ENCODE measurements around the gene INAFM1.

Gene INAFM1

DNA sequence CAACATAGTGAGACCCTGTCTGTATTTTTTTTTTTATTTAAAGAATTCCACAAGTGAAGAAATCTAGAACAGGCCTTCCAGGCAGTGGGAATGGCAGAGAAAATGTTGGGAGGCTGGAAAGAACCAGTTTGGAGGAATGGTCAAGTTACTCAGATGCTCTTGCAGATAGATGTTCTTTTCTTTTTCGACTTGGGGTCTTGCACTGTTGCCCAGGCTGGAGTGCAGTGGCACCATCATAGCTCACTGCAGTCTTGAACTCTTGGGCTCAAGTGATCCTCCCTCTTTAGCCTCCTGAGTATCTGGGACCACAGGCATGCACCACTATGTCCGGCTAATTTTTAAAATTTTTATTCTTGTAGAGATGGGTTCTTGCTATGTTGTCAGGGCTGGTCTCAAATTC lies 35.6 kb downstream of the INAFM1 start:
- no peak for DNase-seq (ENCODE audit: low read depth)

DNA sequence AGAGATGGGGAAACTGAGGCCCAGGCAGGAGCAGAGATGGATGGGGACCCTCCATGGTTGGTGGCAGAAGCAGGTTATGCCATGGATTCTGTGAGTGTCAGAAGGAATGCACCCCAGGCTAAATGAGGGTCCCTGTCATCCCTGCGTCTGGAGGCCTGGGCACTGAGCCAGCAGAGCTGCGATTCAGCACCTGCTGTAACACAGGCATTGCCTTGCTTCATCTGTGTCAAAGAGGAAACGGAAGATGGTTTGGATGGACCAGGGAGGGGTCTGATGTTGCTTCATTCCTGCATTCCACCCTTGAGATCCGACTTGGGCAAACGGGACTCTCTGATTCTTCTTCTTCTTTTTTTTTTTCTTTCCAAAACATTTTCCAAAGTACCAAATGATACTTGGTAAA lies 36.1 kb downstream of the INAFM1 start:
- no peak for DNase-seq (ENCODE audit: low read depth)

DNA sequence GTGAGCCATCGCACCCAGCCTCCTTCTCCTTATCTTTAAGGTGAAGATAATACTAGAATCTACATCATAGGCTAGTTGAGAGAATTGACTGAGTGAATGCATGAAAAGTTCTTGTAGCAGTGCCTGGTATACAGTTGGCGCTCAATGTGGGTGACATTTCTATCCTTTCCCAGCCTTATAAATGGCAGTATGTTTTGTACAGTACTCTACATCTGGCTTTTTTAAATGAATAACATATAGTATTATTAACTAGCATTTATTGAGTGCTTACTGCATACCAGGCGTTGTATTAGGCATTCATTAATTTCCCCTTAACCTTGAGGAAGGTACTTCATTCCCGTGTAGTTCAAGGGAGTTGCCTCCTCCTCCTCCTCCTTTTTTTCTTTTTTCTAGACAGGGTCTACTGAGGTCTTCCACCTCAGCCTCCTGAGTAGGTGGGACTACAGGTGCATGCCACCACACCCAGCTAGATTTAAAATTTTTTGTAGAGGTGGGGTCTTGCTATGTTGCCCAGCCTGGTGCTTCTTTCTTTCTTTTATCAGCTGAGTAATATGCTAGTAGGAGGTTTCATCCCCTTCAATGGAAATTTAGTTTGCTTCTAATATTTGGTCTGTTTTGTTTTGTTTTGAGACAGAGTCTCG lies 37.8 kb downstream of the INAFM1 start:
- no peak for DNase-seq (ENCODE audit: low read depth)

DNA sequence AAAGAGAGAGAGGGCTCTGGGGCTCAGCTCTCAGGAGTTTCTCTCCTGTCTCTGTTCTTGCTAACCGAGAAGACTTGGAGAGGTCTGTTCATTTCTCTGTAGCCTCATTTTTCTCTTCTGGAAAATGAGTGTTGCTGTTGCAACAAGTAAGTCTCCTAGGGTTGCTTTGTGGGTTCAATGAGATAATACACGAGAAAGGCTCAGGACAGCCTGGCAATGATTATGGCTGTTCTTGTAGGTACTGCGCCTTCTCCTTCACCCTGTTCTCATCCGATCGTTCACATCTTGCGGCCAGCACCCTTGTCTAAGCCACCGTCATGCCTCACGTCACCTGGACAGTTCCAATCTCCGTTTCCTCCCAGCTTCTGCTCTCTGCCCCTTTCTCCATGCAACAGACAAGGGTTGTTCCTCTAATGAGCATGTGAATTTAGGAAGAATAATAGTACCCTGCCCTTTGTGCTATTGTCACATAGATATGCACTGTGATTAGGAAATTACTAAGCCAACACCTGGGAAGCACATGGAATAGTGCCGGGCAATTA lies 39.1 kb downstream of the INAFM1 start:
- no peak for DNase-seq (ENCODE audit: low read depth)

DNA sequence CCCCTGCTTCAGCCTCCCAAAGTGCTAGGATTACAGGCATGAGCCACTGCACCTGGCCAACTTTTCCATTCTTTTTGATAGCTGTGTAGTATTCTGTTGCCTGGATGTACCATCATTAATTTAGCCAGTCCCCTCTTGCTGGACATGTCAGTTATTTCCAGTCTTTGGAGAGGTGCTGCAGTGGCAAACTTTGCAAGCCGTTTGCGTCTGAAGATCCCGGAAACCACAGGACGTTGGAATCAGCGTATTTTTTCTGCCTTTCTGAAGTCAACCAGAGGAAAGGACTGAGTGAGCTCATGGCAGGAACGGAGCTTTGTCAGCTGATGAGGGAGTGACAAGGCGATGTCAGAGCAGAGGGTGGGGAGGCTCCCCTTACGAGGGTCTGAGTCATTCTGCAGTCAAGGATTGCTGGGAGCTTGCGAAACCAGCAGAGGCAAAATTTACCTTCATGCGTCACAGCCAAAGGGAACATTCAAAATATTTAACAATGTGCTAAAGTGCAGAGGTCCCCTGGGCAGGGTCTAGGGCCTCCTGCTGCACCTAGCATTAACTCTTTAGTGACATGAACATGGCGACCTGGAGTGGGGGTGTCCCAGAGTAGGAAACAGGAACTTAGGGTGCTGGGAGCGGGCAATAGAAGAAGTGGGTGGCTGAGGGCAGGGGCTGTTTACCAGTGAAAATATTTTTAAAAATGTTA lies 40.6 kb downstream of the INAFM1 start:
- DNase-seq (ENCODE audit: low read depth): no peak

DNA sequence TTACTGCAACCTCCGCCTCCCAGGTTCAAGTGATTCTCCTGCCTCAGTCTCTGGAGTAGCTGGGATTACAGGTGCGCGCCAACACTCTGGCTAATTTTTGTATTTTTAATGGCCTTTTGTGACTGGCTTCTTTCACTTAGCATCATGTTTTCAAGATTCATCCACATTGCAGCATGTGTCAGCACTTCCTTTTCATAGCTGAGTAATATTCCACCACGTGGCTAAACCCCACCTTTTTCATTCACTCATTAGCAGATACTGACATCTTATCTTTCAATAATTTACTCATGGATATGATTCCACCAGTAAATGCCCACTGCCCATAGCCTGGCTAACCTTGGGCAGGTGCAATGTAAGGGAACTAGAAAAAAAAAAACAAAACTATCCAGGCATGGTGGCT lies 41.8 kb downstream of the INAFM1 start:
- DNase-seq (ENCODE audit: low read depth): no peak

DNA sequence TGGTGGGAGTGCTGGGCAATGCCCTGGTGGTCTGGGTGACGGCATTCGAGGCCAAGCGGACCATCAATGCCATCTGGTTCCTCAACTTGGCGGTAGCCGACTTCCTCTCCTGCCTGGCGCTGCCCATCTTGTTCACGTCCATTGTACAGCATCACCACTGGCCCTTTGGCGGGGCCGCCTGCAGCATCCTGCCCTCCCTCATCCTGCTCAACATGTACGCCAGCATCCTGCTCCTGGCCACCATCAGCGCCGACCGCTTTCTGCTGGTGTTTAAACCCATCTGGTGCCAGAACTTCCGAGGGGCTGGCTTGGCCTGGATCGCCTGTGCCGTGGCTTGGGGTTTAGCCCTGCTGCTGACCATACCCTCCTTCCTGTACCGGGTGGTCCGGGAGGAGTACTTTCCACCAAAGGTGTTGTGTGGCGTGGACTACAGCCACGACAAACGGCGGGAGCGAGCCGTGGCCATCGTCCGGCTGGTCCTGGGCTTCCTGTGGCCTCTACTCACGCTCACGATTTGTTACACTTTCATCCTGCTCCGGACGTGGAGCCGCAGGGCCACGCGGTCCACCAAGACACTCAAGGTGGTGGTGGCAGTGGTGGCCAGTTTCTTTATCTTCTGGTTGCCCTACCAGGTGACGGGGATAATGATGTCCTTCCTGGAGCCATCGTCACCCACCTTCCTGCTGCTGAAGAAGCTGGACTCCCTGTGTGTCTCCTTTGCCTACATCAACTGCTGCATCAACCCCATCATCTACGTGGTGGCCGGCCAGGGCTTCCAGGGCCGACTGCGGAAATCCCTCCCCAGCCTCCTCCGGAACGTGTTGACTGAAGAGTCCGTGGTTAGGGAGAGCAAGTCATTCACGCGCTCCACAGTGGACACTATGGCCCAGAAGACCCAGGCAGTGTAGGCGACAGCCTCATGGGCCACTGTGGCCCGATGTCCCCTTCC lies 45.5 kb downstream of the INAFM1 start:
- no peak for DNase-seq (ENCODE audit: low read depth)

DNA sequence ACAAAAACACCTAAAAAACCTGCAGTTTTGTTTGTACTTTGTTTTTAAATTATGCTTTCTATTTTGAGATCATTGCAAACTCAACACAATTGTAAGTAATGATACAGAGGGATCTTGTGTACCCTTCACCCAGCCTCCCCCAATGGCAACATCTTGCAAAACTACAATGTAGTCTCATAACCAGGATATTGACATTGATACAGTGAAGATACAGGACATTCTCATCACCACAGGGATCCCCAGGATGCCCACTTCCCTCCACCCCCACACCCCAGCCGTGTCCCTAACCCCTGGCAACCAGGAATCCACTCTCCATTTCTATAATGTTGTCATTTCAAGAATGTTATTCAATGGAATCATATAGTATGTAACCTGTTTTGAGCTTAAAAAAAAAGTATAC lies 46.9 kb downstream of the INAFM1 start:
- no peak for DNase-seq (ENCODE audit: low read depth)

DNA sequence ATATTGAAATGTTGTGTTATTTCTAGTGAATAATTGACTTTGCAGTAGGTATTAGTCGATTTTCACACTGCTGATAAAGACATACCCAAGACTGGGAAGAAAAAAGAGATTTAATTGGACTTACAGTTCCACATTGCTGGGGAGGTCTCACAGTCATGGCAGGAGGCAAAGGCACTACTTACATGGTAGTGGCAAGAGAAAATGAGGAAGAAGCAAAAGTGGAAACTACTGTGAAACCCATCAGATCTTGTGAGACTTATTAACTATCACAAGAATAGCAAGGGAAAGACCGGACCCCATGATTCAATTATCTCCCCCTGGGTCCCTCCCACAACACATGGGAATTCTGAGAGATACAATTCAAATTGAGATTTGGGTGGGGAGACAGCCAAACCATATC lies 47.4 kb downstream of the INAFM1 start:
- DNase-seq (ENCODE audit: low read depth): no peak

DNA sequence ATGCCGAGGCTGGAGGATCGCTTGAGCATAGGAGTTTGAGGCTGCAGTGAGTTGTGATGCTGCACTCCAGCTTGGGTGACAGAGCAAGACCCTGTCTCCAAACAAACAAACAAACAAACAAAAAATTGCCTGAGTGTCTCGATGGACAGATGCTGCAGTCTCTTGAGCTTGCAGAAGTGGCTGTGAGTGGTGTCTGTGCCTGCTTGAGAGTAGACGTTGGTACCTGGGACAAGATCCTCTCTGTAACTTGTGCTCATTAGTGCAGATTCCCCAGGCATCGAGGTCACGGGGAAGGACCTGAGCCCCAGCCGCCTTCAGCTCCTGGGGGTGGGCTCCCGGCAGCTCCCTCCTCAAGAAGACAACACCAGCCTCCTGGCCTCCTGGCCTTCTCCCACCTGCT lies 48.7 kb downstream of the INAFM1 start:
- DNase-seq (ENCODE audit: low read depth): no peak

DNA sequence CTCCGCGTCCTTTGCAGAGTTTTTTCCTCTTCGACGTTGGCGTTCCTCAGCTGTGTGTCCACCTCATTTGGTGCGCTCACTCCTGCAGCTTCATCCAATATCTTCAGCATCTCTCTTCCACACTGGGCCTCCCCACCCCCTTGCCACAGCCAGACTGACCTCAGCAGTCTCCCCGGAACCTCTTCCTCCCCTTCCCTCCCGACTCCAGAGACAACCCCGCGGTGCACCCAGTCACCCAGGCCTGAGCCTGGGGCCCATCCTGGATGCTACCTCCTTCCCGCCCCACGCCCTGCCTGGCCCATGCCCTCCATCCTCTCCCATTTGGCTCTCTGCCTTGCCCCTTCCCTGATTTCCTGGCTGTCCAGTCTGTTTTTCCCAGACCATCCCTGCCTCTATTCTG lies 49.2 kb downstream of the INAFM1 start:
- DNase-seq (ENCODE audit: low read depth): no peak

DNA sequence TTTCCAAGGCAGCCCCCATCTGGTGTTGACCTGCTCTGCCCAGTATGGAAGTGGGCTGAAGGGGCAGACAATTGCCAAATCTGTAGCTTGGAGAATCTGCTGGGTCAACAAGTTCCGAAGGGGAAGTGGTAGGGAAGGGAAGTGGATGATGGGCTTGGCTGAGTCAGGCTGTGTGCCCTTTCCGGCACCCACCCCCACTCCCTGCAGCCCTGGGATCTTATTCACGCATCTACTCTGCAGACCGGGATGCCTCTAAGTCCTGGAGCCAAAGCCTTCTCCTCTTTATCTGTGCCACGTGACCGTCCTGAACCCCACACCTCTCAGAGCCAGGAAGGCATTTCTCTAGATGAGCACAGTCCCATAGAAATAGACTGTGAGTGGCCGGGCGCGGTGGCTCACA lies 49.8 kb downstream of the INAFM1 start:
- DNase-seq (ENCODE audit: low read depth): no peak

All from T-helper 22 cell (primary cell).